HG02763 (cell line): ENCODE data around the gene CAND2.
A peak's percentile ranks its signal among the peaks of the same experiment; 100 is the strongest.

Experiments
- ATAC-seq: cut with Tn5 transposase; IDR thresholded peaks from one replicate; pipeline ENCODE4 v1.9.1; 2021; ENCODE audit warnings: mild to moderate bottlenecking, moderate library complexity; ENCODE audit not compliant: unreplicated experiment

The CAND2 gene

DNA sequence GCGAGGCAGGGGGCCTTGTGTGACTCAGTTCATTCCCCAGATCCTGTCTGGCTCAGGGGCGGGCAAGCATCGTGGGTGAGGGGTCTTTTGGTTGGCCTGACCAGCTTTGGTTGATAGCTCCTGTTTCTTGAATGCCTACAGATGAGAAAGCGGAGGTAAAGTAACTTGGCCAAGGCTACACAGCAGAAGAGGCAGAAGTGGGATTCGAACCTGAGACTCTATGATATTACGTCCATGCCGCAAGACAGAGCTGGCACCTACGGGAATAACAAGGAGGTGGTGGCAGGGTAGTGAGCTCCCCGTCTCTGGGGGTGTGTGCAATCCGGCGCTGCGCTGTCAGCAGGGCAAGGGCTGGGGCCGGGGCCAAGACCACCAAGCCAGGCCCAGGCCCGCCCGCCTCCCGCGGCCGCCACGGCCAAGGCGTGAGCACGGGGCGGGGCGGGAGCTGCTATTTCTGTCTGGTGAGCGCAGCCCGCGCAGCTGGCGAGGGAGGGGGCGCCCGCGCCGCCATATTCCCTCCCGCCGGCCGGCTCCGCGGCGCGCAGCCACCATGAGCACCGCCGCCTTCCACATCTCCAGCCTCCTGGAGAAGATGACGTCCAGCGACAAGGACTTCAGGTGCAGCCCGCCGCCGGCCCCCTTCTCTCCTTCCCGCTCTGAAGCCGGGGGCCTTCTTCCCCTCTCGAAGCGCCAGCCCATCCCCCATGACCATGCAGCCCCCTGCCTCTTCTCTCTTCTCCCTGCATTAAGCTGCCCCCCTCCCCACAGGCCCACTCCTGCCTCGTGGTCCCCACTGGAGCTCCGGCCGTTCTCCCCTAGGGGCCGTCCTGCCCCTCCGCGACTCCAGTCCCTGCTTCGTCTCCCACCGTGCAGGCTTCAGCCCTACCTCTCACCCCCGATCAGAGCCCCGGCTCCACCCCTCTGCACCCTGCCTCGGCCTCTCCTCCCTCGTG, at the start of gene CAND2:
Gene CAND2, plus strand, starts transcription at position 510 of the 953 bp plus-strand sequence. Its CDS starts 41 bp downstream, at position 551.
- ATAC-seq, result no peak

DNA sequence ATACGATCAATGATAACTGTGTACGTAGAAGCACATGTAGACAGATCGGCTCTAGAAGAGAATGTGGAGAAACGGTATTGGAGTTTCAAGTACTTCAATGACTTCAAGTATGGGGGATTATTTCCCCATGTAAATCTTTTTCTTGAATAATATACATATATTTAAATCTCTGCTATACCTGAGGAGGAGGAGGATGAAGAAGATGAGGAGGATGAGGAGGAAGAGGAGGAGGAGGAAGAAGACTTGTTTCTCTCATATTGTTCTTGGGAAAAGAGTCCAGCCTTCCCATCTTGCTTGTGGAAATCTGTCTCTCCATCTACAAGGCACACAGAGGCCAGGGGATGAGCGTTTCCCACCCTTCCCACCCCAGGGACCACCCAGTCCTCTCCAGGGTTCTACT, 48.0 kb upstream of the CAND2 start:
- no peak for ATAC-seq

DNA sequence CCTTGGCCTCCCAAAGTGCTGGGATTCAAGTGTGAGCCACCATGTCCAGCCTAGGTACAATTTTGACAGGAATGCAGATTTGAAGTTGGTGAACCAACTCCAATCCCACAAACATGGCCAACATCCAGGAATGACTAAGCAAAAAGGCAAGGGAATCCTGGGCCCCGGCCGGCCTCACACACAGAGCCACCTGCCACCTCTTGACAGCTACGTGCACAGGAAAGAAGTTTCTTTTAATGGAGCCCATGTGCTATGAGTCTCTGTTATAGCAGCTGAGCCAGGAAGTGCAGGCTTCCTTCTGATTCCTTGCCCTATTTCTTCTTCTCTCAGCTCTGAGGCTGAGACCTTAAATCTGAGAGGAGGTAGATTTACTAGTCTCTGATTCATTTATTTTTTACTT, 46.3 kb upstream of the CAND2 start:
- peak; percentile 18 for ATAC-seq

DNA sequence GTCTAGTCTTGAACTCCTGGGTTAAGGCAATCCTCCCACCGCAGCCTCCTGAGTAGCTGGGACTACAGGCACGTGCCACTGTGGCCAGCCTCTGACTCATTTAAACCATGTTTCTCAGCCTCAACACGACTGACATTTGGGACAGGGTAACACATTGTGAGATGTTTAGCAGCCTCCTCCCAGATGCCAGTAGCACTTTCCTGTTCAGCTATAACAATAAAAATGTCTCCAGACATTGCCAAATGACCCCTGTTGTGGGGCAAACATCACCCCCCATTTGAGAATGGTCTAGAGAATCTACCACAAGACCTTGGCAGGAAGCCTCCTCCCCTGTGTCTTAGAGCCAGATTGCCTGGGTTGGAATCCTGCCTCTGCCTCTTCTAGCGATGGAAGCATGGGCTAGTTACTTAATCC, 45.8 kb upstream of the CAND2 start:
- ATAC-seq, result peak; percentile 45

DNA sequence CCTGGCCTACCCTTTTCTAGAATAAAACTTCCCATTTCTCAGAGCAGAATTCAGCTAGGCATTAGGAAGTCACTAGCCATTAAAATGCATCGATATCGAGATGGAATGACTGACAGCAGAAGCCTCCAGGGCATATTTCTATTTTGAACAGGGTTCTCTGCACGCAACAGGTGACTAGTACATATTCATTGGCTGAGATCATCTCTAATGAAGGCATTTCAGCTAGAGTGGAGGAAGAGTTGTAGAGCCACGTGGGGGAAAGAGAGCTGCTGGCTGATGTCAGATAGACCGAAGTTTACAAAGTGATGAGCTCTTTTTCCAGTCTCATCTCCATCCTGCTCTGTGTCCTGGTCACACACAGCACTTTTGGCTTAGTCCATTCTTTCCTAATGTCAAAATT, 44.9 kb upstream of the CAND2 start:
- ATAC-seq, result no peak

DNA sequence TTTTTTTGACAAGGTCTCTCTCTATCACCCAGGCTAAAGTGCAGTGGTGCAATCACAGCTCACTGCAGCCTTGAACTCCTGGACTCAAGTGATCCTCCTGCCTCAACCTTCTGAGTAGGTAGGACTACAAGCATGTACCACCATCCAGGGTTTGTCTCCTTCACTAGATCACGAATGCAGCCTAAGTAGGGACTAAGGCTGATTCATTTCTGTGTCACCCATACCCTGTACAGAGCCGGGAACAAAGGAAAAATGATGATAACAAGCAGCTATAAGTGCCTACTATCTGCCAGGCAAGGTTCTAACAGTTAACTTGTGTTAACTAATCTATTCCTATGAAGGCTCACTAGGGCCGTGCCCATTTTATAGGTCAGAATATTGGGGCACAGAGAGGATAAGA, 44.4 kb upstream of the CAND2 start:
- no peak for ATAC-seq

DNA sequence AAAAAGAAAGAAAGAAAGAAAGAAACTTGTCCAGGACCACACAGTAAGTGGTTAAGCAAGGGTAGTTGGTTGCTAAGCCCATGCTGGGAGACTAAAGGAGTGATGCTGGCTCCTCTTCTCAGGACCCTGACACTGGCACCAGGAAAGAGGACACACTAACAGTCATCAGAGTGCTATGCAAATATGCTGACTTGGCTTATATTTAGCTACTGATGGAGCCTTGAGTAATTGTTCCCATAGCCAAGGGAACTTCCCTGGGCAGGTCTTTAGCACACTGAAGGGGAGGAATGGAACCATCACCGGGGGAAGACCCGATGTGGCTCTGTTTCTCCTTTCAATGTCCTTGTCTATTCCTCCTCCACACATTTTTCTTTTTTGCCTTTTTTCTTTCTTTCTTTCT, 43.7 kb upstream of the CAND2 start:
- ATAC-seq, result no peak

DNA sequence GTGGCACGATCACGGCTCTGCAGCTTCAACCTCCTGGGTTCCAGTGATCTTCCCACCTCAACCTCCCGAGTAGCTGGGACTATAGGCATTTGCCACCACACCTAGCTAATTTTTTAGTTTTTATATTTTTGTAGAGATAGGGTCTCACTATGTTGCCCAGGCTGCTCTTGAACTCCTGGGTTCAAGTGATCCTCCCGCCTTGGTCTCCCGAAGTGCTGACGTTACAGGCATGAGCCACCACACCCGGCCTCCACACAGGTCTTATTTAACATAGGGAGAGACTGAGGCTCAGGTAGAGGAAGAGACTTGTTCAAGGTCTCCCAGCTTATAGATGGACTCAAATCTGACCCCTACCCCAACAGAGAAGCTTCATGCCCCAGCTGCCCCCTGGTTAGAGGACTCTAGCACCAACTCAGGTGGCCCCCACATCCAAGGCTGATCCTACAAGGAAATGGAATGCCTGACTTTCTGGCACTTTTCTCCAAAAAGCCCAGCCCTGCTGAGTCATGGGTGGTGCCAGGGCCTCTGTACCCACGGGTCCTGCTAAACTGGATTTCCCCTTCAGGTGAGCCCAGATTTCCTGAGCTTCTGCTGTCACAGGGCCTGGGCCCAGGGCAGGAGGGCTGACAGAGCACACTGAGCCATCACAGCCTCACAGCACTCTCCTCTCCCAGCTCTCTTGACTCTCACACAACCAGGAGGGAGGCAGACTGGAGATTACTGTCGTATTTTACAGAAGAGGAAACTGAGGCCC, 43.0 kb upstream of the CAND2 start:
- no peak for ATAC-seq

DNA sequence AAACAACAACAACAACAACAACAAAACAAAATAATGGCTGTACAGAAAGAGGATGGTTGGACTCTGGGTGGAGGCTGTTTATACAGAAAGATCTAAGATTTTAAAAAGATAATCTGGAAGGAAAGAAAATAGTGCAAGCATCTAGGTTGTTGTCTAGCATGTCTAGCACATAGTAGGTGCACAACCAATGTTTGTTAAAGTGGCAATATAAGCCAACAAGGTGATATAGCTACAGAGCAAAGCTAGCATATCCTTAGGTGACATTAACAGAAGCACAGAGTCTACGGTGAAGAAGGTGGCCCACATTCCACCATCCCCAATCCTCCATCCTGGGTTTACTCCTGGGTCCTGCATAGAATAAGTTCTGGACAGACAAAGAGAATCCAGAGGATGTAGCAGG, 42.2 kb upstream of the CAND2 start:
- no peak for ATAC-seq

DNA sequence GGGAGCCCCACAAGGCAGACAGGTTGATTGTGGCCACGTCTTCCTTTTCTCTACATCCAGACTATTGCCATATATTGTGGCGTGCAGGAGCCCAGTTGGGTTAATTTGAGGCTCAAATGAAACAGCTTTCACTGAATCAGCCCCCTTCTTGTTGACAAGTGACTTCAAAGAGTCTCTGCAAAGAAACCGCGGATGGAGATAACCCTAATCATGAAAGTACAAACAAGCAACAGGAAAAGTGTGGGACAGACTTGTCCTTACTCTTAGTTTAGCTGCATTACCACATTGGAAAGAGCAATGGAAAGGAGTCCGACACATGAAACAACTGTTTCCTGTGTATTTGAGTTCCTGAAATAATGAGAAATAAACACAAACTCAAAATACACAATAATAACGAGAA, 40.7 kb upstream of the CAND2 start:
- ATAC-seq, result no peak

DNA sequence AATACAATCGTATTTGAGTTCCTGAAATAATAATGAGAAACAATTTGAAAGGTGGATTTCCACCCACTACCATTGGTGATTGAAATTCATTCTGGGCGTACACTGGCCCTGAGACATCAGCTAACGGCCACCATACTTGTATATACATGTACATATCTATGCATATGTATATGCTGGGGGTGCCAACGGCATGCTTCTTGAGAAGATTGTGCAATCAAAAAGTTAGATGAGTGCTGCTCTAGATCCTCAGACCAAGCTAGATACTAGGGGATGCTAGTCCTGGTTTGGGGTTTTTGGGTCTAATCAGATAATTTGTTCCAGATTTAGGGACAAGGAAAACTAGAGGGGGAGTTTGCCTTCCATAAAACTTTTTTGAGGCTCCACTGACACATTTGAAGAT, 40.3 kb upstream of the CAND2 start:
- no peak for ATAC-seq

DNA sequence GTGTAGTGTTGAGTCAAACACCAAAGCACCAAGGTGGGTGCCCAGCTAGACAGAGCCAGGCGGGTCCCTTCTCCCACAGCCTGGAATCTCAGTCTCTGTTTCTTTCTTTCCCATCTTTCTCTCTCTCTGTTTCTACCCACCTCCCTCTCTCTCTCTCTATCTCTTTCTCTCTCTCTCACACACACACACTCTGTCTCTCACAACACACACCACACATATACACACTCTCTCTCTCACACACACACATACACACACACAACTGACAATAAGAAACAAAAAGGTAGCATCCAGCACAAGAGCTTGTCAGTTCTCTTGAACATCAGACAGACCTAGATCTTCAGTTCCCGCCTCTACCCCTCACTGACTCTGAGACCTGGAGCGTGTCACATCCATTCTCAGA, 39.8 kb upstream of the CAND2 start:
- ATAC-seq, result no peak

DNA sequence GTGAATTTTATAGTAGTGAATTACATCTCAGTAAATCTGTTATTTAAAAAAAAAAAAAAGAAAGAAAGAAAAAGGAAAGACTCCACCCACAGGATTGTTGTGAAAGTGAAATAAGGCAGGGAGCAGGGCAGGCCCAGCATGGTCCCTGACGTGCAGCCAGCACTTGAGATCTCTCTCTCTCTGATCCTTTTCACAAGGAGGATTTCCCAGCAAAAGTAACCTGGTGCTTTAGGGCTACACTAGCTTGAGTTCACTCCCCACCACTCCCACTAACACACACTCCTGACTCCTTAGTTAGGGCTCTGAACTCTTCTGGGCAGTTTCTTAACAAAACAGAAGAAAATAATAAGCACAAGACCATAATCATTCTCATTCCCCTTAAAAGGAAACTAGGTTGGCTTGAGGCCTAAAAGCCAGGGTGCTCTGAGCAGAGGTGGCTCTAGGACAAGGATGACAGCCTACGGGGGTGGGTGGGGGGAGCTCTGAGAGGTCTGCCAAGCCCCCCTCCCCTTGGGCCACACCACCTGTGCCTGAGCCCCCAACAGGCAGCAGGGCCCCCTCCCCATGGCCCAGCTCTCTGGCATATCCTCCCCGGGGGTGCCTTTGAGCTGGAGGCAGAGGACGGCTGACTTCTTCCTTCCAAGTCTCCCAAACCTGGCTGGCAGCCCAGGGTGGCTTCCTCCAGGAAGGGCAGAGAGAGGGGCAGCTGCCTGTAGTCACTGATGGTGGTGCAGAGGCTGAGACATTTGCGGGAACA, 38.3 kb upstream of the CAND2 start:
- no peak for ATAC-seq

DNA sequence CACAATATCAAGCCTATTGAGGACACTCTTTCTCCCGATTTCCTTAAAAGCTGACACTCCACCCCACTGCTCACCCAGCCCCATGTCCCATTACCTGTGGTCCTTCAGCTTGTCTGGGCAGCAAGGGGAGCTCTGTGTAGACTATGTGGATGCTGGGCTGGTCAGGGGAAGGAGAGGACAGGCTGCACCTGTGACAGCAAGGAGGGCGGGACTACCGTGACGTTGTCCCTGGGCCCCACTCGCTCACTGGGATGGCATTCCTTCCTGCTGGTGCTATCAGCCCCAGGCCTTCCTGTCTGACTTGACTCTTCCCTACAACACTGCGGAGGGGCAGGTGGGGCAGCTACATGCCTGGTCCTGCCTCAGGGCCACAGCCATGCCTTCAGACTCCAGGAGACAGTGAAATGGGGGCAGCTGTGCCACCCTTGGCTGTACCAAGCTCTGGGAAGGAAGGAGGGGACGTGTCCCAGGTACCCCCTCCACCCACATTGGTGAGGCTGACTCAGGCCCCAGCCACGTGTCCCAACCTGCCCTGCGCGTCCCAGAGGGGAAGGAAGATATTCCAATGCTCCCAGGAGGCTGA, 37.3 kb upstream of the CAND2 start, which contains the start of gene TMEM40:
Gene TMEM40, minus strand, starts transcription at position 163 of the 583 bp plus-strand sequence. CDS start 9,427 bp downstream, outside the sequence.
- ATAC-seq, result no peak

DNA sequence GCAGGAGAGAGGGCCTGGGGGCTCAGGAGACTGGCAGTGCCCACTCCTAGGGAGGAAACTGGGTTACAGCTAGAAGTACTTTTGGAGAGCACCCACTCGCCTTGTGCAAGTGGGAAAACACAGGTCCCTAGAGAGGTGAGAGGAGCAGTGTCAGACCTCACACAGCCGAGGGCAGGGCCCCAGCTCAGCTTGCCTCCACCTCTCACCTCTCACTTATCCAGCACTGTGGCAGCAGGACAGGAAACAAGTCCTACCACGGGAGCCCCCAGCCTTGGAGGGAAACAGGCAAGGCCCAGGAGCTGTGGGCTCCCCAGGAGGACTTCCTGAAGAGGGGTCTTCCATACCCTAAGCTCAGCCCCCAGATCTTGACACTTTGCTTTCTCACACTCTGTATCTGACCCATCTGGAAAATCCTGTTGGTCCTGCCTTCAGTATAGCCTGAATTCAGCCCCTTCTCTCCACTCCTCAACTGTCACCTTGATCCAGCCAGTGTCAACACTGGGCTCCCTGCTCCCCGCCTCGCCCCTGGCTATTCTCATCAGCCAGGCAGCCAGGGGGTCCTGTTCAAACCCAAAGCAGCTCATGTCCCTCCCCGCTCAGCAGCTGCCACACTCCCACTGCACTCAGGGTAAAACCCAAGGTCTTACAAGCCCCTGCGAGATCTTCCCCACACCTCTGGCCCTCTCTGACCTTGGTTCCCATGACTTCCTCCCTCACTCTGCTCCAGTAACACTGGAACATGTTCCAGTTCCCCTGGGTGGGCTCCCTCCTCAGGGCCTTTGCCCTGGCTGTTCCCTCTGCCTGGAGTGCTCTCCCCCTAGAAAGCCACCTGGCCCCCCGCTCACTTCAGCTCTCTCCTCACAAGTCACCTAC, 36.6 kb upstream of the CAND2 start:
- no peak for ATAC-seq

DNA sequence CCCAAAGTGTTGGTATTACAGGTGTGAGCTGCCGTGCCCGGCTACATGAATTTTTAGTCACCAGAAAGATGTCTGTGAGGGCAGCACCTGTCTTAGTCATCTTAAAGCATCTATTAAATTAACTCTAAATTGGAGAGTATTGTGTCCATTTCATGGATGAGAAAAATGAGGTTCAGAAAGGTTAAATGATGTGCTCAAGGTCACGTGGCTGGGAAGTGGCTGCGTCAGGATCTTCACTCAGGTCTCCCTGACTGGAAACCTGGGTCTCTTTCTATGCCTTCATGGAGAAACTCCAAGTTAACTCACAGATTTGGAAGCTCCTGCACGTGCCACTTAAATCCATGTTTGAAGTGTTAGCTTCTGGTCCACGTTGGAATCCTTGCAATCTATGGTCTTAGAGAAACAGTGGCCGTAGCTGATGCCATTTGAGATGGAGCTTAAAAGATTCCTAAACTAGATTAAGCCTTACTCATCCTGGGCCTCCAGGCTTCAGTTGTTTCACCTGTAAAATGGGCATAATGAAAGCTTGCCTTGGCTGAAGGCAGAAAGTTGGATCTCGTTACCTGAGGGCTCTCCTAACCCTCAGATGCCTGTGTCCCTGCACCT, 32.2 kb upstream of the CAND2 start:
- no peak for ATAC-seq

DNA sequence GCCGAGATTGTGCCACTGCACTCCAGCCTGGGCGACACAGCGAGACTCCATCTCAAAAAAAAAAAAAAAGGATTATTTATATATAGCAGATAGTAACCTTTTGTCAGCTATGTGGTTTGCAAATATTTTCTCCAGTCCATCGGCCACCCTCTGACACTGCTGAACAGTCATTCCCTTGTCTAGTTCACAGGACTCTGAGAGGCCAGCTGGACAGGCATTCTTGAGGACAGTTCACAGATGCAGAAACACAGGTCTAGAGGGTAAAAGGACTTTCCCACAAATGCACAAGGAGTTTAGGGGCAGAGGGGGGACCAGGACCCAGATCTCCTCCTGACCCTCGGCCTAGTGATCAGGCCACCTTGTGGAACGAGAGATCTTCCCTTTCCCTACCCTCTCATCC, 29.9 kb upstream of the CAND2 start:
- ATAC-seq, result no peak

DNA sequence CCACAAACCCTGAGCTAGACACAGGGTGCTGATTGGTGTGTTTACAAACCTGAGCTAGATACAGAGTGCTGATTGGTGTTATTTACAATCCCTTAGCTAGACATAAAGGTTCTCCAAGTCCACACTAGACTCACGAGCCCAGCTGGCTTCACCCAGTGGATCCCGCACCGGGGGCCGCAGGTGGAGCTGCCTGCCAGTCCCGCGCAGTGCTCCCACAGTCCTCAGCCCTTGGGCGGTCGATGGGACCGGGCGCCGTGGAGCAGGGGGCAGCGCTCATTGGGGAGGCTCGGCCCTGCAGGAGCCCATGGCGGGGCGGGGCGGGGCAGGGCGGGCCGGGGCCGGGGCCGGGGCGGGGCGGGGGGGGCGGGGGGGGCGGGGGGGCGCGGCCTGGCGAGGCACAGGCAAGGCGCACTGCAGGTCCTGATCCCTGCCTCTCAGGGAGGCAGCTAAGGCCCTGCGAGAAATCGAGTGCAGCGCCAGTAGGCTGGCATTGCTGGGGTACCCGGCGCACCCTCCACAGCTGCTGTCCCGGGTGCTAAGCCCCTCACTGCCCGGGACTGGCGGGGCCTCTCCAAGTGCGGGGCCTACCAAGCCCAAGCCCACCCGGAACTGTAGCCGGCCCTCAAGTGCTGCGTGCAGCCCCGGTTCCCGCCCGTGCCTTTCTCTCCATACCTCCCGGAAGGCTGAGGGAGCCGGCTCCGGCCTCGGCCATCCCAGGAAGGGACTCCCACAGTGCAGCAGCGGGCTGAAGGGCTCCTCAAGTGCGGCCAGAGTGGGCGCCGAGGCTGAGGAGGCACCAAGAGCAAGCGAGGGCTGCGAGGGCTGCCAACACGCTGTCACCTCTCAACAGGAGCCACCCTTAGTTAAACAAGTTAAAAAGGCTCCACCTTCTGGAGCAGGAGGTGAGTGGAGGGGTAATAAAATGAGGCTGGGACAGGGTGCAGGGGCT, 27.6 kb upstream of the CAND2 start:
- no peak for ATAC-seq
